IPS-NIHi7 (cell line): ENCODE measurements around the gene VPS37D.
"Not testable (repeated sequence)": the region's sequence is repeated elsewhere in the genome, so short reads cannot be mapped to it uniquely, and the experiment has no call there.

Source experiments
- DNase-seq: peaks from one replicate; pipeline ENCODE4 v3.0.0; 2012; ENCODE audit warnings: mixed read lengths; ENCODE audit errors: extremely low spot score

The VPS37D gene

DNA sequence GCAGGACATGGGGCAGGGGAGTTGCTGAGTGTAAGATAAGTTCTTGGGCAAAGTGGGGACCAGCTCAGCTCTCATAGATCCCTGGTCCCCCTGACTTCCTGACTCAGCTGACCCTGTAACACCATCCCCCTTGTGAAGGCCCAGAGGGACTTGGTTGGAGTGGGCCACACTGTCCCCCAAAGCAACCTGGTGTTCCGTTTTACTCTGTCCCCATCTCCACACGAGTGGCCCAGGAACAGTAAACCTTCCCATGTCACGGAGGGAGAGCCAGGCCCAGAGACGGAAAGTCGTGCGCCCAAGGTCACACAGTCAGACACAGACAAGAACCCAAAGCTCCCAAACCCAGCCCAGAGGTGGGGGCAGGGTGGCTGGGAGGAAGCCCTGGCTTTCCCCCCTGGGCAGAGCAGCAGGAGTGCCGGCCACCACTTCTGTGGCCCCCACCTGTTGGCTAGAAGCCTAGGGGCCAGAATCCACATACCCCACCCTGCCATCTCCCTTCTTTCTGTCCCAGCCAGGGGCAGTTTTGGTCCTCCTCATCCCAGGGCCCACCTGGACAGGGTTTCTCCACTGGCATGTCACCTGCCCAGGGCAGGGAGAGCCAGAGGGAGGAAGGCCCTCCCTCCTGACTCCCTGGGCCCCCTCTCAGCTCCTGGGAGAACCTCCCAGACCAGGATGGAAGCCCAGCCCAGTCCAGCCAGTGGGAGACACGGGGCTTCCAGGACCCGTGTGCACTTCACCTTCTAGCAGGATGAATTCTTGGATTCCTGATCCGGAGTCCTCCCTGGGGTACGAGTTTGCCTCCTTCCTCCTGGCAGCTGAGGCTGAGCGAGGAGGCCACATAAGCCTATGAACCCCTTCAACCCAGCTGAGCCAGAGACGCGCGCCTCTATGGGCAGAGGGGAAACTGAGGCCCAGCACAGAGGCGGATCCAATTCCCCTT is 20.6 kb upstream of the VPS37D start:
- no peak for DNase-seq

GRCh38 chr7:73647725-73648592 is 19.7 kb upstream of the VPS37D start:
- DNase-seq, result peak; percentile 54

DNA sequence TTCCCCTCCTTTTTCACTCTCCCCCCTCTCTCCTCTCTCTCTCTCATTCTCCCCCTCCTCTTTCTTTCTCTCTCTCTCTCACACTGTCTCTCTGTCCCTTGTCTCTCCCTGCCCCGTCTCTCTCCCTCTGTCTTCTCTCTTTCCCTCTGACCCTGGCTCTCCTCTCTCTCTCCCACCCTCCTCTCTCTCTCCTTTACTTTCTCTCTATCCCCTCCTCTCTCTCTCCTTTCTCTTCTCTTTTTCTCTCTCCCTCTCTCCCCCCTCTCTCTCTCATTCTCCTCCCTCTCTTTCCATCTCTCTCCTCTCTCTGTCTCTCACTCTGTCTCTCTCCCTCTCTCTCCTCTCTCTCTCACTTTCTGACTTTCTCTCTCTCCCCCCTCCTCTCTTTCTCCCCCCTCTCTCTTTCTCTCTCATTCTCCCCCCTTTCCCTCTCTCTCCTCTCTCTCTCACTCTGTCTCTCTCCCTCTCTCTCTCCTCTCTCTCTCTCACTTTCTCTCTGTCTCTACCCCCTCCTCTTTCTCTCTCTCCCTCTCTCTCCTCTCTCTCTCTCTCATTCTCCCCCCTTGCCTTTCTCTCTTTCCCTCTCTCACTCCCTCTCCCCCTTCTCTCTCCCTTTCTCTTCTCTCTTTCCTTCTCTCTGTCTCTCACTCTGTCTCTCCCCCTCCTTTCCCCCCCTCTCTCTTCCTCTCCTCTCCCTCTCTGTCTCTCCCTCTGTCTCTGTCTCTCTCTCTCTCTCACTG is 18.9 kb upstream of the VPS37D start:
- no peak for DNase-seq

- DNase-seq, result no peak
Measured at GRCh38 chr7:73649576-73649975, 18.1 kb upstream of the VPS37D start.

- no peak for DNase-seq
Measured at GRCh38 chr7:73650524-73650923, 17.1 kb upstream of the VPS37D start.

- DNase-seq, result no peak
Measured at GRCh38 chr7:73652541-73652949, 15.1 kb upstream of the VPS37D start.

DNA sequence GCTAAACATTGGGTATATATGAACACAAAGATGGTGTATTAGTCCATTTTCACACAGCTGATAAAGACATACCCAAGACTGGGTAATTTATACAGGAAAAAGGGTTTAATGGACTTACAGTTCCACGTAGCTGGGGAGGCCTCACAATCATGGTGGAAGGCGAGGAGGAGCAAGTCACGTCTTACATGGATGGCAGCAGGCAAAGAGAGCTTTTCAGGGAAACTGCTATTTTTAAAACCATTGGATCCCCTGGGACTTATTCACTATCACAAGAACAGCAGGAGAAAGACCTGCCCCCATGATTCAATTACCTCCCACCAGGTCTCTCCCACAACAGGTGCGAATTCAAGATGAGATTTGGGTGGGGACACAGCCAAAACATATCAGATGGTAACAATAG is 12.3 kb upstream of the VPS37D start:
- DNase-seq, result not testable (repeated sequence)

DNA sequence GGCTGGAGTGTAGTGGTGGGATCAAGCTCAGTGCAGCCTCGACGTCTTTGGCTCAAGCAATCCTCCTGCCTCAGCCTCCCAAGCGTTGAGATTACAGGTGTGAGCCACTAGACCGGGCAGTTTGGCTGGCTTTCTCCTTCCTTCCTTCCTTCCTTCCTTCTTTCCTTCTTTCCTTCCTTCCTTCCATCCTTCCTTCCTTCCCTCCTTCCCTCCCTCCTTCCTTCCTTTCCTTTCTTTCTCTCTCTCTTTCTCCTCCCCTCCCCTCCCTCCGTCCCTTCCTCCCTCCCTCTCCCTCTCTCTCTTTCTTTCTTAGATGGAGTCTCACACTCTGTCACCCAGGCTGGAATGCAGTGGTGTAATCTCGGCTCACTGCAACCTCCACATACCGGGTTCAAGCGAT is 7.6 kb upstream of the VPS37D start:
- no peak for DNase-seq

- not testable (repeated sequence) for DNase-seq
Measured at GRCh38 chr7:73660594-73660993, 7.0 kb upstream of the VPS37D start.

DNA sequence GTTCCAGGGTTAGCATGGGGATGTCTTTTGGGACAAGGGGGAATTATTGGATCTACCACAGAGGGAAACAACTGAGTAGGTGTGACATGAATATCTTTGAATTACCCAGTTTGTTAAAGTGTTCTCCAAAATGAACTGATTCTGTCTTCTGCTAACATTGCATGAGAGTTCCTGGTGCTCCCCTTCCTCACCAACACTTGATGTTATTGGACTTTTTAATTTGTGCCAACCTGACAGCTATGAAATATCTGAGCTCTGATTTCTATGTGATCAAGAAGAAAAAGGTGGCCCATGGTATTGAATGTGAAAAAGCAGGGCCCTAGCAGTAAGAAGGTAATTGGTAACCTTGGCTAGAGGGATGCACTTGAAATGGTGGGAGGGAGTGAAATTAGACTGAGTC is 4.6 kb upstream of the VPS37D start:
- no peak for DNase-seq

GRCh38 chr7:73668103-73668885 is 663 bp downstream of the VPS37D start:
- no peak for DNase-seq

GRCh38 chr7:73668886-73669230 is 1.2 kb downstream of the VPS37D start:
- no peak for DNase-seq

DNA sequence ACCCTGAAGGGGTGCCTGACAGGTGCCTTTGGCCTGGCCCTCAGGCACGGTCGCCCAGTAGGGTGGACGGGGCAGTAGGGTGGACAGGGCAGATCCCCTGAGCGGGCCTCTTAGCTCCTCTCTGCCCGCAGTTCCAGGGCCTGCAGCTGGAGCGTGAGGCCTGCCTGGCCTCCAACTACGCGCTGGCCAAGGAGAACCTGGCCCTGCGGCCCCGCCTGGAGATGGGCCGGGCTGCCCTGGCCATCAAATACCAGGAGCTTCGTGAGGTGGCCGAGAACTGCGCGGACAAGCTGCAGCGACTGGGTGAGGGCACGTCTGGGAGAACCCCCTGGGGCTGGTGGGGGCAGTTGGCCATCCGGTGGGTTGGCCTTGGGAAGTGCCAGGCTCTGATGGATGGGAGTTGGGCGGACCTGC is 1.7 kb downstream of the VPS37D start:
- no peak for DNase-seq

DNA sequence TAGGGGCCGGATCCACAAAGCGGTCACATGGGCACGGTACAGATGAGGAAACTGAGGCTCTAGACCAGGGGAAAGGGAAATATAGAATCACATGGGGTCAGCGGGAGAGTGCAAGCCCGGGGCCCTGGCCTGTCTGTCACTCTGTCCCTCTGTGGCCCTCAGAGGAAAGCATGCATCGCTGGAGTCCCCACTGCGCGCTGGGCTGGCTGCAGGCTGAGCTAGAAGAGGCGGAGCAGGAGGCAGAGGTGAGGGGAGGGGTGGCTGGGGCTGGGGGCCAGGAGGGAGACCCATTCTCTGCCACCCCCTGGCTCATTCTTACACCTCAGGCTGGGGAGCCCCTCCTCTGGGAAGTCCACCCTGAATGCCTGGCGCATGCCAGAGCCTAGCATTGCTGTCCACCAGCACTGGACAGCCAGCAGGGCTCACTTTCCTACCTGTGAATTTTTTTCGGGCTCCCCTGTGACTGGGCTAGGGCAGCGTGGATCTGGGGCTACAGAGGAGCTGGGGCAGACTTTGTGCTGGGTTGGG is 2.3 kb downstream of the VPS37D start:
- DNase-seq, result no peak

- DNase-seq, result no peak
Measured at GRCh38 chr7:73671322-73671661, 3.7 kb downstream of the VPS37D start.

GRCh38 chr7:73671857-73672445 is 4.3 kb downstream of the VPS37D start:
- DNase-seq, result no peak

DNA sequence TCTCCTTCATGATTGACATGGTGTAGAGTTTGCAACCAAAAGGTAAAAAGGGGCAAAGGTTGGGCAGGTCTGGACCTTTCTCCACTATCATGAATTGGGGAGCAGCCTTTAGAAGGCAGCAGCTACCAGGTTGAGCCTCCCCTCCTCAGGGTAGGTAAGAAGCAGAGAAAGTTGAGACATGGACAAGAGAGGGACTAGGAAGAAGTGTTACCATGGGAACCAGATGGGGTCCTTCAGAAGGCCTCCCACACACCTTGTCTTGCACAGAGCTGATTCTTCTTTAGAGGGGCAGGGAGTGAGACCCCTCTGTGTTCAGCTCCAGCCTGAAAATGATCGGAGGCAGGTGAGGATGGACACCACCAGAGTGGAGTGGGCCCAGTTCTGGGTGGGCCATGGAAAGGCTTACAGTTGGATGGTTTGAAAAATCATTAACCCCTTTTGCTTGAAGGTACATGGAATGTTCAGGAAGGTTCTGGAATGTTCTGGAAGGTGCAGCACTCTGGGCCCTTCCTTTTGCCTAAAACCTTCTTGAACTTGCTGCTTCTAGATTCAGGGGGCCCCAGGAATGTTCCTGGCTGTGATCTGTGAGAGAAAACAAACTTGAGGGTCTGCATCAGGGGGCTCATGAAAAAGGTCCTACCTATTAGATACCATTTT is 7.0 kb downstream of the VPS37D start:
- no peak for DNase-seq

- not testable (repeated sequence) for DNase-seq
Measured at GRCh38 chr7:73676062-73676461, 8.4 kb downstream of the VPS37D start.

- DNase-seq, result no peak
Measured at GRCh38 chr7:73678862-73679261, 11.2 kb downstream of the VPS37D start.

DNA sequence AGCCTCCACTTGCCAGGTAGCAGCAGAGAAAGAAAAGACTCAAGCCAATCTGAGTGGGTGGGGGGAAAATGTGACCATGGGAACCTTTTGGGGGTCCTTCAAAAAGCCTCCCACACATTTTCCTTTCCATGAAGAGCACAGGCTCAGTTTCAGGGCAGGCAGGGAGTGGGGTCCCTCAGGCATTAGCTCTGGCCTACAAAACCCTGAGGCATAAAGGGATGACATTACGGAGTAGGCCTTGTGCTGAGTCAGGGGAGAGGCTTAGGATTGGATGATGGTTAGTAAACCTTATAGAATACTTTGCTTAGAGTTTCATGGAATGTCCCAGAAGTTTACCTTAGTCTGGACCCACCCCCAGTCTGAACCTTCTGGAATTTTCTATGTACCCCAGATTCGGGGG is 12.1 kb downstream of the VPS37D start:
- no peak for DNase-seq
